HepG2 (cell line): Measurements from ENCODE around the gene SNX4. TPM values are rescaled to one million over a fixed set of nuclear protein-coding genes. Genes with fewer than 3 reads are reported as not detected.

Experiments used
- FOXJ3 ChIP-seq: sonication (generic); formaldehyde crosslinking; IDR thresholded peaks from 2 replicates; pipeline ENCODE4 v1.4.0; 2020; ENCODE audit warnings: missing genetic modification reagents, mild to moderate bottlenecking, borderline replicate concordance
- HBP1 ChIP-seq: IDR thresholded peaks from 2 replicates; pipeline ENCODE4 v1.6.1; 2016; ENCODE audit warnings: low read depth, control low read depth
- KAT2B ChIP-seq: fragments of 150-350 bp; IDR thresholded peaks from 2 replicates; pipeline ENCODE4 v1.6.1; 2014; ENCODE audit warnings: low read depth, low read length, borderline replicate concordance
- ZMAT5 ChIP-seq: sonication (generic); formaldehyde crosslinking; IDR thresholded peaks from 2 replicates; pipeline ENCODE4 v1.5.0; 2020; ENCODE audit warnings: mild to moderate bottlenecking, low read depth, missing genetic modification reagents, borderline replicate concordance
- polyA plus RNA-seq, 8 experiments: library from polyadenylated mRNA; depleted of rRNA in 3 of 8; stranded (reverse) in 7 of 8; unstranded in 1 of 8; fragments of >200 nt; fragmentation: Illumina TruSeq in 4 of 8; extraction: Trizol in 4 of 8; gene quantifications; 2 replicates each; pipeline versions ENCODE4 v1.2.1 to v1.2.3, GENCODE V29; 2011 to 2016; ENCODE audit warnings: low read depth in 4 of 8, missing spikeins in 1 of 8, mixed read lengths in 1 of 8; ENCODE audit not compliant: insufficient read depth in 1 of 8
- total RNA-seq, 5 experiments: library from RNA; depleted of rRNA; stranded (reverse); fragments of >200 nt; fragmentation: Illumina TruSeq; extraction: Trizol; gene quantifications; 2 replicates each; pipeline ENCODE4 v1.2.3, GENCODE V29; 2016; ENCODE audit warnings: low read depth in 1 of 5
- TF ChIP-seq, protein P1 (sequence below), 2 experiments: fragments of 450-650 bp in 1 of 2; sonication (generic) in 1 of 2; formaldehyde crosslinking in 1 of 2; IDR thresholded peaks; 2 replicates each; pipeline versions ENCODE4 v1.6.1 to v1.8.0; 2016 to 2022; ENCODE audit warnings: antibody characterized with exemption in 1 of 2, mild to moderate bottlenecking in 1 of 2, missing genetic modification reagents in 1 of 2
- TF ChIP-seq, protein P2 (sequence below): sonication (generic); formaldehyde crosslinking; IDR thresholded peaks from 2 replicates; pipeline ENCODE4 v1.4.0; 2020; ENCODE audit warnings: low read depth, mild to moderate bottlenecking, missing genetic modification reagents

The SNX4 gene
- total and polyA plus RNA-seq, 2 of the 13 experiments (the other 11 are each of a cell fraction or from before 2014, with no cell fraction given), result 18.1 to 73.6 TPM

- TF ChIP-seq KAT2B (no peak), ZMAT5 (CRISPR knock-in tag) (no peak), HBP1 (no peak), FOXJ3 (CRISPR knock-in tag) (no peak)
- TF ChIP-seq, protein P1, sequence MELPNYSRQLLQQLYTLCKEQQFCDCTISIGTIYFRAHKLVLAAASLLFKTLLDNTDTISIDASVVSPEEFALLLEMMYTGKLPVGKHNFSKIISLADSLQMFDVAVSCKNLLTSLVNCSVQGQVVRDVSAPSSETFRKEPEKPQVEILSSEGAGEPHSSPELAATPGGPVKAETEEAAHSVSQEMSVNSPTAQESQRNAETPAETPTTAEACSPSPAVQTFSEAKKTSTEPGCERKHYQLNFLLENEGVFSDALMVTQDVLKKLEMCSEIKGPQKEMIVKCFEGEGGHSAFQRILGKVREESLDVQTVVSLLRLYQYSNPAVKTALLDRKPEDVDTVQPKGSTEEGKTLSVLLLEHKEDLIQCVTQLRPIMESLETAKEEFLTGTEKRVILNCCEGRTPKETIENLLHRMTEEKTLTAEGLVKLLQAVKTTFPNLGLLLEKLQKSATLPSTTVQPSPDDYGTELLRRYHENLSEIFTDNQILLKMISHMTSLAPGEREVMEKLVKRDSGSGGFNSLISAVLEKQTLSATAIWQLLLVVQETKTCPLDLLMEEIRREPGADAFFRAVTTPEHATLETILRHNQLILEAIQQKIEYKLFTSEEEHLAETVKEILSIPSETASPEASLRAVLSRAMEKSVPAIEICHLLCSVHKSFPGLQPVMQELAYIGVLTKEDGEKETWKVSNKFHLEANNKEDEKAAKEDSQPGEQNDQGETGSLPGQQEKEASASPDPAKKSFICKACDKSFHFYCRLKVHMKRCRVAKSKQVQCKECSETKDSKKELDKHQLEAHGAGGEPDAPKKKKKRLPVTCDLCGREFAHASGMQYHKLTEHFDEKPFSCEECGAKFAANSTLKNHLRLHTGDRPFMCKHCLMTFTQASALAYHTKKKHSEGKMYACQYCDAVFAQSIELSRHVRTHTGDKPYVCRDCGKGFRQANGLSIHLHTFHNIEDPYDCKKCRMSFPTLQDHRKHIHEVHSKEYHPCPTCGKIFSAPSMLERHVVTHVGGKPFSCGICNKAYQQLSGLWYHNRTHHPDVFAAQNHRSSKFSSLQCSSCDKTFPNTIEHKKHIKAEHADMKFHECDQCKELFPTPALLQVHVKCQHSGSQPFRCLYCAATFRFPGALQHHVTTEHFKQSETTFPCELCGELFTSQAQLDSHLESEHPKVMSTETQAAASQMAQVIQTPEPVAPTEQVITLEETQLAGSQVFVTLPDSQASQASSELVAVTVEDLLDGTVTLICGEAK (IDR thresholded peaks at IDR 0.05), result no peak
- TF ChIP-seq, protein P1 (CRISPR knock-in tag; IDR thresholded peaks at IDR 0.05), result no peak
- TF ChIP-seq, protein P2, sequence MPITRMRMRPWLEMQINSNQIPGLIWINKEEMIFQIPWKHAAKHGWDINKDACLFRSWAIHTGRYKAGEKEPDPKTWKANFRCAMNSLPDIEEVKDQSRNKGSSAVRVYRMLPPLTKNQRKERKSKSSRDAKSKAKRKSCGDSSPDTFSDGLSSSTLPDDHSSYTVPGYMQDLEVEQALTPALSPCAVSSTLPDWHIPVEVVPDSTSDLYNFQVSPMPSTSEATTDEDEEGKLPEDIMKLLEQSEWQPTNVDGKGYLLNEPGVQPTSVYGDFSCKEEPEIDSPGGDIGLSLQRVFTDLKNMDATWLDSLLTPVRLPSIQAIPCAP (CRISPR knock-in tag), result no peak
These were observed 5.2 kb upstream of the SNX4 start (continued) for GRCh38 chr3:125525153-125525552.
